Right ventricle myocardium inferior (tissue), 1 donor: ENCODE measurements around the gene TULP4. TPM values are rescaled to one million over a fixed set of nuclear protein-coding genes. Genes with fewer than 3 reads are reported as not detected.
"Not testable (repeated sequence)": the region's sequence is repeated elsewhere in the genome, so short reads cannot be mapped to it uniquely, and the experiment has no call there.

Experiments used
- ATAC-seq: fragments of 200-7000 bp; cut with Tn5 transposase; one replicate; pipeline ENCODE4 v1.9.1; 2020; ENCODE audit warnings: mild to moderate bottlenecking, moderate library complexity
- DNase-seq: peaks from one replicate; pipeline ENCODE4 v3.0.0; 2021; ENCODE audit errors: missing footprints
- intact Hi-C: fragments of 100-400 bp; cut with DNase I; formaldehyde crosslinking; loops from one replicate; pipeline ENCODE4 v1.11.0; 2022
- total RNA-seq: library from RNA; stranded (reverse); fragmentation: NEBNext Ultra II Directional; extraction: Animal tissue kit (Norgen Biotek cat#: 25700); gene quantifications from one replicate; pipeline ENCODE4 v1.2.1, GENCODE V29; 2021
- donor health status: DM: no; HTN: yes; CAD: no; lungs with severe emphysema.

Gene TULP4
- total RNA-seq, 1 donor from 2014 or later, result 94.9 TPM

DNA sequence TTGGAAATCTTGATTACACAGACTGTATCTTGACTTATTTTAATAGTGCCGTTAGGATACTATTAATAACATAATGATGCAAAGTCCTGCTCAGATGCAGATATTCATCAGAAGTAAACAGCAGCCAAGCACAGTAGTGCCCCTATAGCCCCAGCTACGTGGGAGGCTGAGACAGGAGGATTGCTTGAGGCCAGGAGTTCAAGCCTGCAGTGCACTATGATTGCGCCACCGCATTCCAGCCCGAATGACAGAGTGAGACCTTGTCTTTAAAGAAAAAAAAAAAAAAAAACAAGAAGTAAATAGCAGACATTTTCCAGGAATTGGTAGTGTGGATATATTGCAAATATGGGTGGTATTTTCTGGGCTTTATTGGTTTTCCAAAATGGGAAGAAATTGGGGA, 61.8 kb downstream of the TULP4 start:
- DNase-seq, result no peak
- ATAC-seq, result no peak
- intact Hi-C loops, result loop anchor here (10.0 kb wide), 1 partner anchor 71 kb away; no protein-coding TSS in a partner anchor

DNA sequence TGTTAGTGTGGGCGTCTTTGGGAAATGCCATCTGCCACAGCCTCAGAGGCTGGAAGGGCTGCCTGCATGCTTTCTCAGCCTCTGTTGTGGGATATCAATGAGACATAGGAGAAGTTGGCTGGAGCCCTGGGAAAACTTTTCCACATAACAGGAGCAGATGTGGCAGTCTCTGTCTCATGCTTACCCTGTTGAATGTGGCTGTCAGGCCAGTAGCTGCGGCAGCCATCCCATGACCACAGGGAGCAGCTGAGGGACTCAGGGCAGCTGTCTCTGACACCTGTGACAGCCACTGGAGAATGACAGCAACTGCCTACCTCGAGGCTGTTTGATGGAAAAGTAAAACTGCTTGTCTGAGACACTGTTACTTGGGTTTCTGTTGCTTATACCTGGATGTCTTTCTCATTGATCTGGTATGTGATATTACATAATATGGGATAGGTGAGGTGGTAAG, 64.4 kb downstream of the TULP4 start:
- intact Hi-C loops, result loop anchor here (10.0 kb wide), 1 partner anchor 68 kb away; no protein-coding TSS in a partner anchor
- DNase-seq (no peak), ATAC-seq (no peak)

DNA sequence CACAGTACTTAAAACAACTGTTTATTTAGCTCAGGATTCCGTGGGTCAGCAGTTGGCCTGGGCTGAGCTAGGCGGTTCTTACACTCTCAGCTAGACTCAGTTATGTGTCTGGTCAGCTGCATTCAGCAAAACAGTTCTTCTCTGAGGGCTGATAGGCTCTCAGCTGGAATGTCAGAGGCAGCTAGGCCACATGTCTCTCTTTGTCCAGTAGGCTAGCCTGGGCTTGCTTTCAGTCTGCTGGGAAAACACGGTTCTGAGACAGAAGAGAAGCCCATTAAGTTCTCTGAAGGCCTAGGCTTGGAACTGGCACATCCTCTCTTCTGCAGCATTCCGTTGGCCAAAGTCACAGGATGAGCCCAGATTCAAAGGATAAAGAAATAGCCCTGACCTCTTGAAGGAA, 65.6 kb downstream of the TULP4 start:
- no peak for DNase-seq
- ATAC-seq, result no peak
- intact Hi-C loops, result loop anchor here (10.0 kb wide), 1 partner anchor 67 kb away; no protein-coding TSS in a partner anchor

DNA sequence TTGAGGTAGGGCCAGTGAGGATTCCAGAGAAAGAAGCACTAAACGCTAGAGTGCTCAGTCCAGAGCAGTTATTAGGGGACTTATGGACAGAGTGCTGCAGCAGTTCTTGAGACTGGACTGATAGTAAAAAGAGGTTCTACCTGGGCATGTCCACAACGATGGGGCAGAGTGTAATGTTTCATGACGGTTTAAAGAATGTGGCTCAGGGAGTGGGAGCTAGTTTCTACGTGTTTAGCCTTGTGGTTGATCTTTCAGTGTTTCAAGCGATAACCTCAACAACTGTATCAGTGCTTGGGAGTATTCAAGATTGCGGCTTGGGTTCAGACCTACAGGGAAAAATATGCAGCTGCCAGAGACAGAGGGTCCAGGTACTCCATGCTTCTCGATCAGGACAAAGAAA, 67.1 kb downstream of the TULP4 start:
- ATAC-seq, result no peak
- no peak for DNase-seq
- intact Hi-C loops, result loop anchor here (10.0 kb wide), 1 partner anchor 65 kb away; no protein-coding TSS in a partner anchor

DNA sequence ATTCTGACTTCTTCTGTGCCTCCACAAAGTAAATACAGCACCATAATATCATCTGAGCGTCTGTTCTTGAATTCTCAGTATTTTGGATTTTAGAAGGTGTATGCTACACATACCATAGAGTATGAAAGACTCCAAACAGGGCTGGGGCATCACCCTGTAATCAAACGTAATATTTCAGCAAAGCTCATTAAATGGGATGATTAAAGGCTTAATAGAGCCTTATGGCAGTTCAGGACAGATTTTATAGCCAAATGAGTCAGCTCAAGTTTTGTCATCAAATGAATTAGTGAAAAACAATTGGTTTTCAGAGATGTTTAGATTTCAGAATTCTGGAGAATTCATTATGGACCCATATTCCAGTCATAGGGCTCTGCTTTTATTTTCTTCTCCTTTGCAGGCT, 68.9 kb downstream of the TULP4 start:
- DNase-seq, result no peak
- intact Hi-C loops, result no loop called here
- ATAC-seq, result no peak

DNA sequence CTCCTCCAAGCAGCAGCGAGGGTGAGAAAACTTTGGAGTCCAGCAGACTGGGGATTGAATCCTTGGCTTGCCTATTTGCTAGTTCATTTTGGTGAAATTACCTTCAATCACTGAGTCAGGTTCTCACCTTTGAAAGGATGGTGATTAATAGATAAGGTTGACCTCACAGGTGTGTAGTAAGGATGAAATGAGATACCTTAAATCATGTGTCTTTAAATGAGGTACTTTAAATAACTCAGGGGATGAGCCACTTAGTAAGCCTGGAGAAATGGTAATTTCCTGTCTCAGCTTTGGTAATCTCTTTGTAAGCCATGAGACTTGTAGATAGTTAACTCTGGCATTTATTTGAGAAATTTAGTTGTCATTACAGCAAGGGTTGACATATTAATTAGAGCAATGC, 70.2 kb downstream of the TULP4 start:
- no peak for DNase-seq
- intact Hi-C loops, result no loop called here
- no peak for ATAC-seq

DNA sequence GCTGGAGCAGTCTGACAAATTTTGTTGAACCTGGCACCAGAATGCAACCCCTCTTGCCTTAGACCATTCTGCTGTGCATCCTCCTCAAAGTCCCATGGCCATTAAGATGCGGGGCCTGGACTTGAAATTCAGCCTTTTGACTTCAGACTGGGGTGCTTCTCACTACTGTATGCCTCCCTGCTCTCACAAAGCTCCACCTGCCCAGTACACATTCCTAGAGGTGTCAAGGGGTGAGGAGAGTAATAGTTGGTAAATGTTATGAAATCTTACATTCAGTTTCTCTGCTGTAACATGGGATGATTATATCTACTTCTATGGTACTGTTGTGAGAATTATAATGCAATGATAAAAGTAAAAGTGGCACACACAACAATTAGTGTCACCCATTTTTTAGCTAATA, 70.8 kb downstream of the TULP4 start:
- intact Hi-C loops, result no loop called here
- DNase-seq, result no peak
- no peak for ATAC-seq

DNA sequence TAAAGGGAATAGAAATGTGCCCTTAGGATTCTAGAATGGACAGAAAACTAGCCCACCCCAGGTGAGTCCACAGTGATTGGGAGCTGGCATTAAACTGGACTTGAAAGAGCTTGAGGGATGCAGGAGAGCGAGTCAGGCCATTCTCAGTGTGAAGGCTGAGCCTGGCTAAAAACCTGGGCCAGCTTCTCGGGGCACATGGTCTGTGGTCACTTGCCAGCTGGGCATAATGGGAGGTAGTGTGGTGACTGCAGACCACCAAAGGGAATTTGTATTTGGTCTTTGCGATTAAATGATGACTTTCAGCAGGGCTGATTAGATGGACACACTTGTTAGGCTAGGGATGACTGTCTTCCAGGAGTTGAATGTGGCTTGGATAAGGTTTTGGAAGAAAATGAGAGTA, 71.3 kb downstream of the TULP4 start:
- ATAC-seq (no peak), DNase-seq (no peak)
- intact Hi-C loops, result no loop called here

DNA sequence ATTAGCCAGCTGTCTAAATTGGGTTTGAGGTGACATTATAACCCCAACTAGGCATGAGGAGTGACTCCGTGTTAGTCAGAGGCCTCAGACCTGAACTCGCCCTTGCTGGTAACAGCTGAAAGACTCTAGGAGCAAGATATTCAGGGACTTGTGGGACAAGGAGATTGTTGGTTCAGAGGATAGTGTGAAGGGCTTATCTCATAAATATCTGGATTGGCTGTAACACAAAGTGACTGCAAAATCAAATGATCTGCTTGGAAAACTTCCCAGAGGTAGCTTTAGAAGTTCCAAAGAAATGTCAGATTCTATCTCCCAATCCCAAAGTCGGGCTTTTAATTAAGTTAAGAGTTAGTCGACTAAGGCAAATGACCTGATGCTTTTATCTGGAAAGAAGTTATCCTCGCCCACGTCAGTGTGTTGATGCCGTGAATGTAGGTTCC, 72.4 kb downstream of the TULP4 start:
- no peak for DNase-seq
- intact Hi-C loops, result no loop called here
- no peak for ATAC-seq

DNA sequence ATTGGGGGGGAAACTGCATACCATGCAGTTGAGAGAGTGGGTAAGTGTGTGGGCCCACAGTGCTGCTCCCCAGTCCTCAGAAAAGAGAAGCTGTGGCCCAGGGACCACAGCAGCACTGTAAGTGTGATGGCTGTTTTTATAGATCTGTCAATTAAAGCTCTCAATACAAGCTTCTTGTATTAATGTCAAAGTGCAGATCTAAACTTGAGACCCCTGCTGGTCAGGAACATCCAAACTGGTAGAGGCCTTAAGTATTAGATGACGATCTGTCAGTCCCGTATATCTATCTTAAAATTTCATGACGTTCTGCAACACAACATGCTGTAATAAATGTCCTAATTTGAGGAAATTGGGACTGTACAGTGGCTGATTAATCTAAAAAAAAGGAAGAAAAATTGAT, 74.8 kb downstream of the TULP4 start:
- DNase-seq (no peak), ATAC-seq (no peak)
- intact Hi-C loops, result no loop called here

DNA sequence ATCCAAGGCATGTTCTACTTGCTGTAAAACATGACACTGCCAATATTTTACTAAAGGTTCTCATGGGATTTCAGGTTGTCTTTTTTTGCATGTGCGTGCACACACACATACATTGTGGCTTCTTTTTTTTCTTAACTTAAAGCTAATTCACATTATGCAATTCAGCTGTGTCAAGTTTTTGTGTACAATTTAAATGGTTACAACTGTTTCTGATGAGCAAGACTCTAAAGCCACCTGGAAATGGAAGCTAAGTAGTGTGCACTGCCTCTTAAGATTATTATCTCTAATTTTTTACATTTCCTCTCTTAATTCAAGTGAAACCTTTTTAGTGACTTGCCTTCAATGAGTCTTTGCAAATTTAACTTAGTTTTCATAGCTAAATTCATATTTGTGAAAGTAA, 75.3 kb downstream of the TULP4 start:
- intact Hi-C loops, result no loop called here
- DNase-seq (no peak), ATAC-seq (no peak)

DNA sequence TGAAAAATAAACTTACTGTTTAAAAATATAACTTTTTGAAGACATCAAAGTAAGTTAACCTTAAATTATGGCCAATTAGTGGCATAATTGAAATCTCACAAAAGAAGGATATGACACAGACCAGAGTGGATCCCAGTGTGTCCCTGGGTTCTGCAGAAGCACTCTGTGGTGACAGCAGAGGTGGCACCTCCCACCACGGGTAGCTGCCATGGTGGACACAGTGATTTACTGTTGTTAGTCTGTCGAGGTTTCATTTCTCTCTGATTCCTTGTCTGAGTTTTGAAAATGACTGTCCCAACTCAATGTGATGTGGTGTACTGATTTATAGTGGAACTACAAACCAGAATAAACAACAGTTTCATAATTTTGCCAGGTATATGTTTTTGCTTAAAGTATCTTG, 76.5 kb downstream of the TULP4 start:
- DNase-seq, result no peak
- intact Hi-C loops, result no loop called here
- no peak for ATAC-seq

DNA sequence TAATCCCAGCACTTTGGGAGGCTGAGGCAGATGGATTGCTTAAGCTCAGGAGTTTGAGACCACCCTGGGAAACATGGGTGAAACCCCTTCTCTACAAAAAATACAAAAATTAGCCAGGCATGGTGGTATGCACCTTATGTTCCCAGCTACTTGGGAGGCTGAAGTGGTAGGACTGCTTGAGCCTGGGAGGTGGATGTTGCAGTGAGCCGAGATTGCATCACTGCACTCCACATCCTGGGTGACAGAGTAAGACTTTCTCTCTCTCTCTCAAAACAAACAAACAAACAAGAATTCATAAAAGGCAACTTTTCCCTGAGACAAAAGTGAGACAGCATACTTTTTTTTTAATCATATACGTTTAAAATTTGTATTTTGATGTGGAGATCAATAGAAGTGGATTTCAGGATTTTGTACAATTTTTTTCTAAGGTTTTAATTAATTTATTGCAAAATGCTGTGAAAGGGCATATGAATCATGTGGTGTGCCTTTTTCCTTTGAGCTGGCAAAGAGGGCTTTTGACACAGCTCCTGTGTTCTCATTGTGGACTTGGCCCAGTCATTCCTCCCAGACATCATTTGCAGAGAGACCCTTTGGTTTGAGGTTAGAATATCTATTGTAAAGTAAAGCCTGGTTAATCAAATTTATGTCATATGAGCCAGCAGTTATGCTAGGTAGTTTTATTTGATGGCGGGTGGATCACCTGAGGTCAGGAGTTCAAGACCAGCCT, 77.1 kb downstream of the TULP4 start:
- intact Hi-C loops, result no loop called here
- ATAC-seq (no peak), DNase-seq (no peak)

DNA sequence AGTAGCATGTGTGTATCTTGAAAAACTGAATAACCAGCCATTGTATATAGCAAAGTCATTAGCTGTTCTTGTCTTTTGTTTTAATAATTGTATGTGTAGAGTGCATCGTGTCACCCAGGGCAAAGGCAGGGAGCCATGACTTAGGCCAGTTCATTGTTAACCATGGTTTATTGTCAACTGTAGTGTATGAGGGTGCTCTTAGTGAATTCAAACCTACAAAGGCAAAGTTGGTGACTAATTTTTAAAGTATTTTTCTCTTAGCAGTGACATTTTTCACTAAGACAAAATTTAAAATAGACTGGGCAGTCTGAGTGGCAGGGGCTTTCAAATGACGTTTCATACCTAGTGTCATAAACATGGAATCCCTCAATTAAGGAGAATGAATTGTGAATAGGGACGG, 79.0 kb downstream of the TULP4 start:
- DNase-seq (no peak), ATAC-seq (no peak)
- intact Hi-C loops, result no loop called here

DNA sequence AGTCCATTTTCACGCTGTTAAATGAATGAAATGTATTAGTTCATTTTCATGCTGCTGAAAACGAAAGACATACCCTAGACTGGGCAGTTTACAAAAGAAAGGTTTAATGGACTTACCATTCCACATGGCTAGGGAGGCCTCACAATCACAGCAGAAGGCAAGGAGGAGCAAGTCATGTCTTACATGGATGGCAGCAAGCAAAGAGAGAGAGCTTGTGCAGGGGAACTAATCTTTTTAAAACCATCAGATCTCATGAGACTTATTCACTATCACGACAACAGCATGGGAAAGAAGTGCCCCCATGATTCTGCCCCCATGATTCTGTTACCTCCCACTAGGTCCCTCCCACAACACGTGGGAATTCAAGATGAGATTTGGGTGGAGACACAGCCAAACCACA, 79.7 kb downstream of the TULP4 start:
- not testable (repeated sequence) for DNase-seq

DNA sequence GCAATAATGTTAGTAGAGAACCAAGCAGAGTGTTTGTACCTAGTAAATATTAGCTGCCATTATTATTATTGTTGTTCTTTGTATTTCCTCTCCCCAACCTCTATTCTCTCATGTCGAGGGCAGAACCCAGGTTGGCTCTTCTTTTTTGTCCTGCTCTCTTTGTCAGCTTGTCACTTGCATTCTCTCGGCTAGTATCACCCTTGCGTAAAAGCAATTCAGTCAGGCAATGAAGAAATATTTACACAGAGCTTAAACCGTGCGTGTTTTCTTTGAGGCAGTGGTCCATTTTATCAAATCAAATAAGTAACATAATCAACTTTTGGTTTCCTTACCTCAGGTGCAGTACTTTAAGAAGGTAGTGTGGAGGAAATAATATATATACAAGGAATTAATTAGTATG, 83.9 kb downstream of the TULP4 start:
- intact Hi-C loops, result no loop called here

More for the DNA sequence above, 79.7 kb downstream of the TULP4 start:
- intact Hi-C loops, ATAC-seq: not testable (repeated sequence)

DNA sequence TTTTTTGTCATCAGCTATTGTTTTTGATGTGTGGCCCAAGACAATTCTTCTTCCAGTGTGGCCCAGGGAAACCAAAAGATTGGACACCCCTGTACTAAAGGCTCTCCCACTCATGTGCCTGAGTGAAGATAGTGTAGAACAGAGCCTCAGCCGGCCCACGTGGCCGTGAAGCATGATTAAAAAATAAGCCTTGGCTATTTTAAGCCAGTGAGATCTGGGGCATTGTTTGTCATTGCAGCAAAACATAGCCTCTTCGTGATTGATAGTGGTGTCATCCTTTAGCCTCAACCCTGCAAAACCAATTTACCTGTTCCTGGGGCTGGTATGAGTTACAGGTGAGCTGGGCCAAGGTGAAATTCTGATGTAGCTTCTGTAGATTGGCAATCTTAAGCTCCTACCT, 85.3 kb downstream of the TULP4 start:
- intact Hi-C loops, result no loop called here
- DNase-seq (no peak), ATAC-seq (no peak)

More for the DNA sequence above, 83.9 kb downstream of the TULP4 start:
- DNase-seq (no peak), ATAC-seq (no peak)

DNA sequence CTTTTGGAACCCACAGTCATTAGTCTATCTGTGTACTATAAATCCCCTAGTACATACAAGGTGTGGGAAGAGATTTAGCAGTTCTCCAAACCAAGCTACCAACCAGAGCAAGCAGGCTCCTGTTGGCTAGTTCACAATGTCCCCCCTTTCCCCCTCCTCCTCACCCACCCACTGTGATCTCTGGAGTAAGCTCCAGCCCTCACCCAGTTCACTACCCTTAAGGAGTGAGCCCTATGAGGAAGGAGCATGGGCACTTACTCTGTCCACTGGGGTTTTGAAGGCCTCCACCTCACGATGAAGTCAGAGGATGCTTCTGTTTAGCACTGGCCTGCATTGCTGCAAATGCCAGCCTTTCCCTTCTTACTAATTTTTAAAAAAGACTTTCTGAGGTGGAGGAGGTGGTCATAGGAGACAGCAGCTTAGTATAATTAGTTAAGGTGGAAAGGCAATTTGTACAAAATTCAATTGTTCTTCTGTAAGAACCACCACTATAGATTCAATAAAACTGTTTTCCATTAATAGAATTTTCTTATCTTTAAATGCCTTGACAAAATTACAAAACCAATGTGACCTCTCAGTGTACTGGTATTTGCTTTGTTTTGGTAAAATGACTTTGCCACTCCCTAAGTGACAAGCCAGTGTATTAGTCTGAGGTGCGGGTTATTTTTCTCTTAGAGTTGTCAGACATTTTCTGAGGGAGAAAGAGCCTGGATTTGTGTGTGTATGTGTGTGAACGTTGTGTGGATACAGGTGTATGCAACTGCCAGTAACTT, 86.2 kb downstream of the TULP4 start:
- DNase-seq, result no peak
- ATAC-seq, result no peak
- intact Hi-C loops, result no loop called here

DNA sequence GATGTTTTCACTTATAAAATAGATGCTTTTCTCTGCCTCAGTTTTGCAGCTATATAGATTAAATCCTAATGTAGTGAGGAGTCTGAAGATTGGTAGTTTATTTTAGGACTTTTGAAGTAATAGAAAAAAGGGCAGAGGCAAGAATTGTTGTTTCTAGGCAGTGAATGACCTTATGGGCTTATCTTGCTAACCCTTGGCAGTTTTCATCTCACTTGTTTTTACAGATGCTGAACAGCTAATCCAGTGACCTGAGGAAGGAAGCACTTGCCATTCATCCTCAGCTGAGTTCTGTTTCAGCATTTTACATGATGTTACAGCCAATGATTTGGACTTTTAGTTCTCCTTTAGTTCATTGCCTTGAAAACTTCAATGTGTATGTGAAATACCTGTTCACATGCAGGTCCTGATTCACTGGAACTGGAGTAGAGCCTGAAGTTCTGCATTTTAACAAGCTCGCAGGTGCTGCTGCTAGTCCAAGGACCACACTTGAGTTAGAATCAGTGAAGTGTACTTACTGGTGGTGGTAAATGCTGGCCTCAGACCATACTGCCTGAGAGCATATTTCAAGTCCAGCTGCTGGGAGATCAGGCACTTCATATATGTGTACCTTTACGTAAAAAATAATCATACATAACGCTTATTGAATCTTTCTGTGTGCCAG, 86.9 kb downstream of the TULP4 start:
- ATAC-seq, result no peak
- intact Hi-C loops, result no loop called here
- DNase-seq, result no peak

DNA sequence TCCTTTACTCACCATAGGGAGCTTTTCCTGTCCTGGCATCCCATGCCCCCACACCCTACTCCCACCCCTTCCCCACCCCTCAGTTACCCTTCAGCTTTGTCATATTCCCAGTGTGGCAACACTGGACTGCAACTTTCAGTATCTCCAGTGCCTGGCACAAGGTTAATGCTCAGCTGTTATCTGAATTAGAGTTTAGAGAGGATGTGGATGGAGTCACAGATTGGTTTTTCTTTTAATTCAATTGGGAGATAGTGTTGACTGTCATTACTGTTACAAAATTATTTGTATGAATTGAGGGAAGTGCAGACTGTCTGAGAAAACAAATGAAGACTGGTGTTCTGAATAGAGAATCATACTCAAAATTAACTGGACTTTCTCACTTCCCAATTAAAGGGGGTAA, 89.9 kb downstream of the TULP4 start:
- DNase-seq (no peak), ATAC-seq (no peak)
- intact Hi-C loops, result no loop called here
